Peyer's patch (tissue), 4 donors: ENCODE measurements around the gene STK24. TPM values are rescaled to one million over a fixed set of nuclear protein-coding genes. Genes with fewer than 3 reads are reported as not detected.
A peak's percentile ranks its signal among the peaks of the same experiment; 100 is the strongest.

Experiments used
- DNase-seq, 3 donors: peaks; one replicate each; pipeline ENCODE4 v3.0.0-alpha.2; 2017 to 2019
- H3K27ac ChIP-seq, 4 donors: fragments of 200-600 bp; sonication (generic); one replicate each; pipeline ENCODE4 v1.5.1; 2016 to 2019
- H3K27me3 ChIP-seq, 2 donors: fragments of 200-600 bp; sonication (generic); one replicate each; pipeline ENCODE4 v1.5.1; 2019
- H3K36me3 ChIP-seq, 3 donors: fragments of 200-600 bp; sonication (generic); one replicate each; pipeline ENCODE4 v1.5.1; 2016 to 2019
- H3K4me1 ChIP-seq, 4 donors: fragments of 200-600 bp; sonication (generic); one replicate each; pipeline ENCODE4 v1.5.1; 2016 to 2019
- H3K4me3 ChIP-seq, 4 donors: fragments of 200-600 bp; sonication (generic); 1 replicate in 3 of 4; 2 replicates in 1 of 4; pipeline ENCODE4 v1.5.1; 2016 to 2019; ENCODE audit warnings: mild to moderate bottlenecking in 1 of 4
- H3K9me3 ChIP-seq, 4 donors: fragments of 200-600 bp; sonication (generic); one replicate each; pipeline ENCODE4 v1.5.1; 2016 to 2019; ENCODE audit warnings: mild to moderate bottlenecking in 1 of 4
- POLR2A ChIP-seq, 2 donors: fragments of 450-650 bp; IDR thresholded peaks; one replicate each; pipeline ENCODE4 v1.5.1; 2017; ENCODE audit warnings: antibody characterized with exemption in 2 of 2, mild to moderate bottlenecking in 2 of 2, moderate library complexity in 2 of 2
- total RNA-seq, 4 donors: library from RNA; depleted of rRNA; stranded (reverse); fragments of >200 nt; gene quantifications; one replicate each; pipeline ENCODE4 v1.1.0, GENCODE V29; 2016
- TF ChIP-seq, protein P1 (sequence below), 6 experiments: fragments of 450-650 bp in 4 of 6; fragments of 200-600 bp in 2 of 6; sonication (generic) in 1 of 6; IDR thresholded peaks; one replicate each; pipeline ENCODE4 v1.5.1; 2017 to 2019; ENCODE audit warnings: antibody characterized with exemption in 6 of 6, mild to moderate bottlenecking in 3 of 6, moderate library complexity in 1 of 6

STK24 gene
- total RNA-seq, 4 donors from 2014 or later: 84.2 to 137 (median 119) TPM

DNA sequence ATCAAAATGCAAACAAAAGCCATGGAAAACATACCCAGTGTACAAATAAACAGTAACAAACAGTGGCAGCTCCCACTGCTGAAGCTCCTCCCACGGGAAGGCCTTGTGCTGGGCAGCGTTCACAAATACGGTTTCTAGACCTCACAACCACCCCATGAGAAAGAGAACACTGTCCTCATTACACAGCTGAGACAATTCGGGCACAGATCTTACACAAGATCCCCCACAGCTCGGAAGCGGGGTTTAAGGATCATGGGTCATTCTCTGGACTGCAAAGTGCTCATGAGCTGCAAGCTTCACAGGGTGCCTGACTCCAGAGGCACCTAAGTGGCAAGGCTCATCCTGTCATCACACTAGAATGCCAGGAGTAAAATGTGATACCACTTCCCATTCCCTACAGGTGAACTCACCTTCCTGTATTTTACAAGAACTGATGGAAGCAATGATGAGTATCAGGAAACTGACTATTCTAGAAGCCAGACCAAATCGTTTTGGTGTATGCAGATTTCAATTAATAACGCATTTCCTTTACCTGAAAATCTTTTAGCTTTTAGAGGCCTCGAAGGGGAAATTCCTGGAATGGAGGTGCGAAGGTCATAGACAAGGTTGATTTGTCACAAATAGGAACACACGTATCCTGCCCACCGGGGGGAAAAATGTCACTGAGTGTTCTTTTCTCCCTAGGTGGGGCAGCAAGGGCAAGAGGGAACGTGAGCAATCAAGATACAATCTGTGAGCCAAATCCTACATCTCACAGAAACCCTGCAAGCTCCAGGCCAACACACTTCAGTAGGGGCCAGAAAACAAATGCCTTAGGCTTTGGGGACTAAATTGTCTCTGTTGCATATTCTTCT is 41.2 kb downstream of the STK24 start:
- H3K4me1 ChIP-seq: peaks cover 0 to 64% (median 10%) of the 10 kb centered on the region in 4 donors
- peak overlapping the region in 2 of 4 donors; percentile 15 to 78 for H3K27ac ChIP-seq

GRCh38 chr13:98534821-98535220 is 42.1 kb downstream of the STK24 start:
- no peak for DNase-seq
- Histone ChIP-seq H3K27ac (no peak overlapping the region), H3K36me3 (peaks cover 0 to 10% (median 0%) of the 10 kb centered on the region in 3 donors), H3K4me1 (peaks cover 0 to 57% (median 9%) of the 10 kb centered on the region in 4 donors), H3K4me3 (no peak overlapping the region), H3K9me3 (no peaks in the 10 kb centered on the region), H3K27me3 (no peaks in the 10 kb centered on the region)
- TF ChIP-seq POLR2A (IDR thresholded peaks at IDR 0.05): no peak
- TF ChIP-seq, protein P1, sequence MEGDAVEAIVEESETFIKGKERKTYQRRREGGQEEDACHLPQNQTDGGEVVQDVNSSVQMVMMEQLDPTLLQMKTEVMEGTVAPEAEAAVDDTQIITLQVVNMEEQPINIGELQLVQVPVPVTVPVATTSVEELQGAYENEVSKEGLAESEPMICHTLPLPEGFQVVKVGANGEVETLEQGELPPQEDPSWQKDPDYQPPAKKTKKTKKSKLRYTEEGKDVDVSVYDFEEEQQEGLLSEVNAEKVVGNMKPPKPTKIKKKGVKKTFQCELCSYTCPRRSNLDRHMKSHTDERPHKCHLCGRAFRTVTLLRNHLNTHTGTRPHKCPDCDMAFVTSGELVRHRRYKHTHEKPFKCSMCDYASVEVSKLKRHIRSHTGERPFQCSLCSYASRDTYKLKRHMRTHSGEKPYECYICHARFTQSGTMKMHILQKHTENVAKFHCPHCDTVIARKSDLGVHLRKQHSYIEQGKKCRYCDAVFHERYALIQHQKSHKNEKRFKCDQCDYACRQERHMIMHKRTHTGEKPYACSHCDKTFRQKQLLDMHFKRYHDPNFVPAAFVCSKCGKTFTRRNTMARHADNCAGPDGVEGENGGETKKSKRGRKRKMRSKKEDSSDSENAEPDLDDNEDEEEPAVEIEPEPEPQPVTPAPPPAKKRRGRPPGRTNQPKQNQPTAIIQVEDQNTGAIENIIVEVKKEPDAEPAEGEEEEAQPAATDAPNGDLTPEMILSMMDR (IDR thresholded peaks at IDR 0.05): no peak

More for the DNA sequence above, 41.2 kb downstream of the STK24 start:
- no peak for TF ChIP-seq POLR2A (IDR thresholded peaks at IDR 0.05)
- TF ChIP-seq, protein P1 (IDR thresholded peaks at IDR 0.05): no peak
- Histone ChIP-seq H3K9me3 (no peaks in the 10 kb centered on the region), H3K36me3 (peaks cover 0 to 10% (median 0%) of the 10 kb centered on the region in 3 donors), H3K27me3 (no peaks in the 10 kb centered on the region), H3K4me3 (peak overlapping the region in 1 of 4 donors; percentile 2)
- no peak for DNase-seq

- H3K36me3 ChIP-seq: peaks cover 0 to 10% (median 0%) of the 10 kb centered on the region in 3 donors
- no peaks in the 10 kb centered on the region for H3K27me3 ChIP-seq
- H3K4me1 ChIP-seq: peaks cover 0 to 55% (median 11%) of the 10 kb centered on the region in 4 donors
- no peak overlapping the region for H3K4me3 ChIP-seq
- TF ChIP-seq, protein P1 (IDR thresholded peaks at IDR 0.05): no peak
- no peak for TF ChIP-seq POLR2A (IDR thresholded peaks at IDR 0.05)
- no peak overlapping the region for H3K27ac ChIP-seq
- H3K9me3 ChIP-seq: no peaks in the 10 kb centered on the region
- DNase-seq: no peak
These were observed 43.0 kb downstream of the STK24 start for GRCh38 chr13:98533912-98534311.

GRCh38 chr13:98532254-98532653 is 44.7 kb downstream of the STK24 start:
- peak in 1 of 3 donors; percentile 26 for DNase-seq
- Histone ChIP-seq H3K27me3 (no peaks in the 10 kb centered on the region), H3K36me3 (peaks cover 0 to 1% (median 0%) of the 10 kb centered on the region in 3 donors), H3K4me1 (peaks cover 0 to 53% (median 11%) of the 10 kb centered on the region in 4 donors), H3K9me3 (no peaks in the 10 kb centered on the region), H3K27ac (no peak overlapping the region), H3K4me3 (no peak overlapping the region)
- TF ChIP-seq POLR2A (IDR thresholded peaks at IDR 0.05): no peak
- TF ChIP-seq, protein P1 (IDR thresholded peaks at IDR 0.05): no peak

DNA sequence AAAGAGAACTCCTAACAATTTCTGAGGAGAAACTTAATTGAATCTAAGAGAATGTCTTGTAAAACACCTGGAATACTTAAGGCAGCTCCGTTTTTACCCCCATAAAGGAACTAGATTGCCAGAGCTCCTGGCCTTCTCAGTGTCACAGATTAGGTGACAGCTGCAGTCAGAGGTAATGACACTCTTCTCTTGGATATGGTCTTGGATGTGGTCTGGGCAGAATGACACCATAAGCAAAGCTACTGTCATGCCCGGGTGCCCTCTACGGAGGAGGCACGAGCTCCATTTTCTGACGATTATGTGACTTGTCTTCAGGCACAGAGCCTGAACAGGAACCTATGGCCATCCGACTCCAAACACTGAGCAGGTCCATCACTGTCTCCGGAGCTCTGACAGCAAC is 46.7 kb downstream of the STK24 start:
- no peak for DNase-seq
- Histone ChIP-seq H3K27me3 (no peaks in the 10 kb centered on the region), H3K27ac (no peak overlapping the region), H3K36me3 (no peaks in the 10 kb centered on the region), H3K4me1 (peaks cover 0 to 48% (median 11%) of the 10 kb centered on the region in 4 donors), H3K9me3 (no peaks in the 10 kb centered on the region), H3K4me3 (no peak overlapping the region)
- TF ChIP-seq, protein P1 (IDR thresholded peaks at IDR 0.05): no peak
- no peak for TF ChIP-seq POLR2A (IDR thresholded peaks at IDR 0.05)
